ENCODE data around the gene SLC28A1.
"Not testable (repeated sequence)": the region's sequence is repeated elsewhere in the genome, so short reads cannot be mapped to it uniquely, and the experiment has no call there.

Gene SLC28A1

GRCh38 chr15:84969257-84969656, 84.8 kb downstream of the SLC28A1 start:
- DNase-seq (ENCODE audit: low read depth): no peak

DNA sequence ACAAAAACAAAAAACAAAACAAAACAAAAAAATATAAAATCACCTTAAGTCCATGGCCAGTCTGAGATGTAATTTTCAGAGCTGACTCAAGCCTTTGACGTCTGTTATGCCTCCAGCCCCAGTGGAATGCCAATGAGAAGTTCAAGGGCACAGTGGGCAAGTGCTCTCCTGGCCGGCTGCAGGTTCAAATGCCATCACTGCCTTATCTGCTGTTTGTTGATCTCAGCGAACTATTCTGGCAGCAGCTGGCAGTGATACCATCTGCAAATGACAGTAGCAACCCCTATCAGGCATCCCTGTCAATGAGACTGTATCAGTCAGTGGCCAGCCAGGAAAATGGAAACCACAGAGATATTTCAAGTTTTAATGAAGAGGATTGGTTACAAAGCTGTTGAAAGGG, 86.4 kb downstream of the SLC28A1 start:
- DNase-seq (ENCODE audit: low read depth): no peak

DNA sequence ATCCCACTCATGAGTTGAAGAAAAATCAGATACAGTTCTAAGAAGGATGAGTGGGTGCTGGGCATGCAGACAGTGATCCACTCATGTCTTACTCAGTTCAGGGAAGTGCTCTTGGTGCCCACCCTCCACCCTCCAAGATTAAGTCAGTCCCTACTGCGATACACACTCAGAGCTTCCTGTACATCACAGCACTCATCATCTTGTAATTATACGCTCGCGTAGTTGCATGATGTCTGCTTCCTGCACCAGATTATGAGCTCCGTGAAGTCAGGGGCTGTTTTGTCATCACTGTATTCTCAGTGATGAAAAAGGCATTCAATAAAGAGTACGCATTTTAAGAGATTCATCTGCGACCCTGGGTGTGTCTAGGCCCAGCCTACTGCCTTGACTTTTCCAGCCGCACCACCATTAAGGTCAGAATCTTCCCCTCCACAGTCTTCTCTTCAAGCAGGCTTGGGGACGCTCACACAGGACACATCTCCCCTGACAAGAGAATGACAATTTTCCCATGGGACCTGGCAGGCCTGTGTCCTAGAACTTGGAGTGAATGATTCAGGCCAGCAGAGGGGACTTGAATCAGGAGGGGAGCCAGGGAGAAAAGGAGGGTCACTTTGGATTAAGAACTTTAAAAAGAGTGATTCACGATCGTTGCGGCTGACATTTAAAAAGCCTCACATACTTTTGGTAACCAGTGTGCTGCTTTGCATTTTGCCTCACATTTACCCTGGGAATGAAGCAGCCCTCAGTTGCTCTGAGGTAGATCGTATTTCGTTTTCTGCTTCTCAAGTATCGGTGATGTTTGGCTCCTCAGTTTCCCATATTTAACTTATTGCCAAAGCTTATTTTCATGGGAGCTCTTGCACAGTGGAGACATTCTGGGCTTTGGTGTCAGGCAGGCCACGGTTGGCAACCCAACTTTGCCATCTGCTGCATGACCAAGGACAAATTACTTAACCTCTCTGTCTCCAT, 89.3 kb downstream of the SLC28A1 start:
- DNase-seq (ENCODE audit: low read depth): no peak

DNA sequence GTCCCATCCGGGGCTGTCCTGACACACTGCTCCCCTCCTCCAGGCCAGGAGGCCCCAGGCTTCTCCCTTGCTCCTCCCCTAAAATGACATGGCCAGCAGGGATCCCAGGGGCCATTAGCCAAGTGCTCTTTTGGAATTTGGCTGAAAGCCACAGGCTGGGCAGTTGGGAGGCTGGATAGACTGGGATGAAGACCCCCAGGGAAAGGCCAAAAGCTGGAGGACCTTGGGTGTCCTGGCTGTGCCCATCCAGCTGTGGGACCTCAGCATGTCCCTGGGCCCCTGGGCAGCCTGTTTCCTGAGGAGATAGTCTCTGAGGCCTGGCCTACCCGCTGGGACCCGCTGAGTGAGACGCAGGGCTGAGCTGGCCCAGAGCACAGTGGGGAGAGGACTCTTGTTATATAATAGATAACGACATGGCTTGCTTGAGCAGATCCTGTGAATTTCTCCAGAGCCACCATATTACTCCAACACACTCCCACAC, 91.4 kb downstream of the SLC28A1 start:
- DNase-seq (ENCODE audit: low read depth): no peak

DNA sequence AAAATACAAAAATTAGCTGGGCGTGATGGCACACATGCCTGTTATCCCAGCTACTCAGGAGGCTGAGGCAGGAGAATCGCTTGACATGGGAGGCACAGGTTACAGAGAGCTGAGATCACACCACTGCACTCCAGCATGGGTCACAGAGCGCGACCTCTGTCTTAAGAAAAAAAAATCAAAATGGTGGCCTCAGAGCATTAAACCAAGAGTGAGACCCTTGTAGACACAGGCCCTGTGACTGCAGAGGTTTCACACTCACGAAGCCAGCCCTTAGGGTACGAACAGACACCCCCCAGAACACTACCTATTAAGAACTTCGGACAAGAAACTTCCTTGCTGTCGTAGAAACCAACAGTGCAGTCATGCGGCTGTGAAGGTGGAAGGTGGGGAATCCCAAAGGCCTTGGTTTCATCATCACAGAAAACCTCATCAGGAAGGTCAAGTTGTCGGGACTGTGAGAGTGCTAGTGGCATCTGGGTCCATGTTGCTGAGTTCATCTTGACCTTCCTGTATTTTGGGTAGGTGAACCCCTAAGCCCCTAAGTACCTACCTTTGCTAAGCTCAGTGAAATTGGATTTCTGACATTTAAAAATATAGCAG, 92.4 kb downstream of the SLC28A1 start:
- no peak for DNase-seq (ENCODE audit: low read depth)

DNA sequence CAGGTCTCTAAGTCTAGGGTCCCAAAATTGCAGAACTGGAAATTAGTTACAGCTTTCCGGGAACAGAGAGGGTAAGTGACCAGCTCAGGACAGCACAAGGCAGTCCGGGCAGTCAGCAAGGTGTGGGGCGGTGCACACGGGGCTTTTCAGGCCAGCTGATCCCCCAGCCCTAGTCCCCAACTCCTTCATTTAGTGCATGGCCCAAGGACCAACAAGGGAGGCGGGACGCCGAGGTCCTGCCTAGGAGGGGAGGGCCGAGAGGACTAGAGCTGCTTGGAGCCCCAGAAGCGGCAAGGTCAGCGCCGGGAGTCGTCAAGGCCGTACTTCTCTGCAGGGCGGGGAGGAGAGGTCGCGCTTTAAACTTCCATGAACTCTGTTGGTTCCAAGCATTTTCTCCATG, 95.2 kb downstream of the SLC28A1 start:
- no peak for DNase-seq (ENCODE audit: low read depth)

- peak; percentile 58 for DNase-seq (ENCODE audit: low read depth)
These were observed 96.0 kb downstream of the SLC28A1 start for GRCh38 chr15:84980196-84981053.

- DNase-seq (ENCODE audit: low read depth): peak; percentile 72
These were observed 96.7 kb downstream of the SLC28A1 start for GRCh38 chr15:84981054-84981710.

GRCh38 chr15:84981711-84982300, 97.3 kb downstream of the SLC28A1 start, which contains the start of gene PDE8A:
Gene PDE8A, plus strand, starts transcription at chr15:84981856. Its CDS starts 307 bp downstream, at chr15:84982163.
- no peak for DNase-seq (ENCODE audit: low read depth)

DNA sequence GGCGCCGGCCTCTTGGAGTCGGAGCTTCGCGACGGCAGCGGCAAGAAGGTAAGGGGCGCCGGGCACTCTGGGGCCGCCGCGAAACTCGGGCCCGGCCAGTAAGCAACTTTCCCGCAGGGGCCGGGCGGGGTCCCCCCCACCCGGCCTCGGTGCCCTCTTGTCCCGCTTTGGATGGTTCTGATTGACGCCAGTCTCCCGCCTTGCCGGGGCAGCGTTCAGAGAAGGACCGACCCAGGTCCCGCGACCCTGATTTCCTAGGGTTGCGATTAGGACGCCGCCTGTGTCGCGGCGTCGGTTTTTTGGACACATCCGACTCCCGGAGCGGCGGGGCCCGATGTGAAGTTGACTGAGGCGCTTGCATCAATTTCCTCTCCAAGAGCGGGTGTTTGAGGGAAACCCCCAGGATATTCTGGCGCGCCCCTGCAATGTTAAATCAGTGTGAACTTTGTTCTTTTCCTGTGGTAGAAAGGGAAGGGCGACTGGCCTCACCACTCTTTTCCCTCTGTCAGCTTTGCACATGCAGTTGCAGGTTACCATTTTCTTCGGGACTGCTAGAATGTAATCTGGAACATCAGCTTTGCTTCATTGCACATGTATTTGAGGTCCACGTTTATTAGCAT, 97.9 kb downstream of the SLC28A1 start:
- DNase-seq (ENCODE audit: low read depth): no peak

- no peak for DNase-seq (ENCODE audit: low read depth)
These were observed 98.8 kb downstream of the SLC28A1 start for GRCh38 chr15:84983294-84983693.

DNA sequence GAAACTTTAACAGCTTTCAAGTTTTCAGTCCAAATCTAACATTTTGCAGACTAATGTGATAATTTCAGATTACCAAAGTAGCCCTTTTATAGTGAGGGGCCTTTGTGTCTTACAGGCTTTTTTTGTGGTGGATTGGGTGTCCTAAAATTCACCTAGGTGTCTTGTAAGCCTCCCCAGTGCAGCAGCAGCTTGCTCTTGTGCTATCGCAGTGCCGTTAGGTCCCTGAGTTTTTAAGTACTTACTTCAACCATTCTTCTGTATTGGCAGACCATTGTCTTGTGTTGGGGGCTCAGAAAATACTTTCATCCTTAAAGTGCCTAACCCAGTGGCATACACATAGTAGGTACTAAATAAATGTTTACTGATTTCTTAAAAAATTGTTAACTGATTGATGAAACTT, 99.2 kb downstream of the SLC28A1 start:
- DNase-seq (ENCODE audit: low read depth): no peak

GRCh38 chr15:84985158-84985557, 100.7 kb downstream of the SLC28A1 start:
- no peak for DNase-seq (ENCODE audit: low read depth)

DNA sequence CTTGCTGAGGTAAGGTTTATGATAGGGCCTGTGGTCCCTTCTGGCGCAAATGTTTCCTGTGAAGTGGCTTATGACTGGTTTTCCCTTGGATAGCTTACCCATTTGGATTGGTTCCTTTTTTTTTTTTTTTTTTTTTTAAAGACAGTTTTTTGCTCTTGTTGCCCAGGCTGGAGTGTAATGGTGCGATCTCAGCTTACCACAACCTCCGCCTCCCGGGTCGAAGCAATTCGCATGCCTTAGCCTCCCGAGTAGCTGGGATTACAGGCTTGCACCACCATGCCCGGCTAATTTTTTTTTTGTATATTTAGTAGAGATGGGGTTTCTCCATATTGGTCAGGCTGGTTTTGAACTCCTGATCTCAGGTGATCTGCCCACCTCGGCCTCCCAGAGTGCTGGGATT, 102.9 kb downstream of the SLC28A1 start:
- DNase-seq (ENCODE audit: low read depth): not testable (repeated sequence)

- no peak for DNase-seq (ENCODE audit: low read depth)
These were observed 103.6 kb downstream of the SLC28A1 start for GRCh38 chr15:84987949-84988624.

DNA sequence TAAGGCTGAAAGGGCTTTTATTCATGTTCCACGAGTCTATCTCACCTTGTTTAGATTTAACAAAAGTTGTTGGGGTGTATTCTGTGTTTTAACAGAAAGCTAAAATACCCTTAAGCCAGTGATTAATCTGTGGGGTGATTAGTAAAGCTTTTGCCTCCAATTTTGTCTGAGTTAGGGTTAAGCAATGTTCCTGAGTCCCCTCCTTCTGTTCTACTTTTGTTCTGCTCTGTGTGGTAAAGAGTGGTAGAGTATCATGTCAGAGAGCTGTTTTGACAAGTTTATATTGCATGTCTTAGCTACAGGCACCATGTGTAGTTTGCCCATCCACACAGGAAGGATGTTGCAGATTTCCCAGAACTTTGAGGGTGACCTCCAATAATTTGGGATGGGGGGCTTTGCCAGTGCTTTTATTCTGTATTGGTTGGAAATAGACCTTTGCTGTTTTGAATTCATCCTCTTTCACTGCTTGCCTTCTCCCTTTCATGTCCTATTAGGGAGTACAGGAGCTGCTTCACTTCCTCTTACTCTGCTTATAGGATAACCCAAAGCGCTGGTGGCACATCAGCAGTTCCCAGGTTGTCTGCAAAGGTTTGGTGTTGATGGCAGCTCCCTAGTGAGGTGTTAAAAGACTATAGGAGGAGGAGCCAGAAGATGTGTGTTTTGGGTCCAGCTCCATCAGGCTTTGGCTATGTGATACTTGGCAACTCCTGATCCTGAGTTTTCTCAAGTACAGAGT, 104.6 kb downstream of the SLC28A1 start:
- DNase-seq (ENCODE audit: low read depth): no peak

GRCh38 chr15:84990507-84990906, 106.0 kb downstream of the SLC28A1 start:
- no peak for DNase-seq (ENCODE audit: low read depth)

- no peak for DNase-seq (ENCODE audit: low read depth)
These were observed 106.7 kb downstream of the SLC28A1 start for GRCh38 chr15:84991014-84991712.
